HG03460 (cell line): ENCODE results near the gene SLC17A4.

Experiments used
- ATAC-seq: cut with Tn5 transposase; IDR thresholded peaks from one replicate; pipeline ENCODE4 v1.9.1; 2021; ENCODE audit not compliant: unreplicated experiment

SLC17A4 gene

DNA sequence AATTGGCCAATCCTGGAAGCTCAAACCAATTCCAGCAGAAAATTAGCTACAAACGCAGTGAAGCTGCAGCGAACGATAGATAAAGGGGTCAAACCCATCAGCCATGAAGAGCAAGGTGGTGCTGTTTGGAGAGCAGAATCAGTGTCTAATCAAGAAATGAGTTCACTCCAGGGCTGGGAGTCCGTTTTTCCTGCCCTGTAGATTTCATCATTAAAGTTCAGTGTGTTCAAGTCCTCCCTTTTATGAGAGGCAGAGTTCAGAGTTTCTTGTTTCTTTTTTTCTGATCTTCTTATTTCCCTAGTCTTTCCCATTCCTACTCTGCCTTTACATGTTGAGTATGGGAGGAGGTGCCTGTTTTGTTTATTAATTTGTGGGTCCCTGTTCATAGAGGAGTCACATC is 46.9 kb downstream of the SLC17A4 start:
- no peak for ATAC-seq

GRCh38 chr6:25804804-25805203 is 50.3 kb downstream of the SLC17A4 start:
- ATAC-seq, result no peak

DNA sequence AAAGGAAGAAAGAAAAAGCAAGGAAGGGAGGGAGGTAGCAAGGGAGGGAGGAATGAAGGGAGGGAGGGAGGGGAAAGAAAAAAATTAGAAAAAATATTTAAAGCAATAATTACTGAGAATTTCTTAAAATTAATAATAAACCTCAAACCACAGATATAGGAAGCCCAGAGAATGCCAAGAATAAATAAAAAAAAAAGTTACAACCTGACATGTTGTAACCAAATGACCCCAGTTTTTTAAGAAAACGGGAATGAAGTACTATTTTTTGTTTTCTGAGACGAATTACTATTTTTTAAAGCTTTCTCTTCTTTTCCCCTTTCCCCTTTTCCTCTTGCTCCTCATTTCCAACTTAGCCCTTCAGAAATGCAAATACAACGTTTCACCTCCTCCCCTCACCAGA is 60.7 kb downstream of the SLC17A4 start:
- no peak for ATAC-seq

DNA sequence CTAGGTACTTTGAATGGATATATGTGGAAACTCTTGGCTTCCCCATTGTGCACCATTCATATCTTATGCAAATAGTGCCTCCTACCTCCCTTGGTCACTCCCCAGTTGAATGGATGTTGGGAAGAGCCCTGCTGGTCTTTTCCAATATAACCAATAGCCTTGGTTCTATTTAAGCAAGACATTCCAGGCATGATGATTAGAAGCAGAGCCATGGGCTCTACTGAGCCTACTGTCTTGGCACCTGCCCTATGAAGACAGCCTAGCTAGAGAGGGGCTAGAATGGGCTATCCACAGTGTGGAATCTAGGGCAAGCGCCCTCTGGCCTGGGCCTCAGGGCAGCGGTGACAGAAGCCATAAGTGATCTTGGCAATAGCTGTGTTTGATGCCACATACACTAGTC is 61.7 kb downstream of the SLC17A4 start:
- ATAC-seq, result no peak

- ATAC-seq, result no peak
Measured at GRCh38 chr6:25821341-25821740, 66.8 kb downstream of the SLC17A4 start.

GRCh38 chr6:25829375-25829774 is 74.8 kb downstream of the SLC17A4 start:
- ATAC-seq, result no peak

DNA sequence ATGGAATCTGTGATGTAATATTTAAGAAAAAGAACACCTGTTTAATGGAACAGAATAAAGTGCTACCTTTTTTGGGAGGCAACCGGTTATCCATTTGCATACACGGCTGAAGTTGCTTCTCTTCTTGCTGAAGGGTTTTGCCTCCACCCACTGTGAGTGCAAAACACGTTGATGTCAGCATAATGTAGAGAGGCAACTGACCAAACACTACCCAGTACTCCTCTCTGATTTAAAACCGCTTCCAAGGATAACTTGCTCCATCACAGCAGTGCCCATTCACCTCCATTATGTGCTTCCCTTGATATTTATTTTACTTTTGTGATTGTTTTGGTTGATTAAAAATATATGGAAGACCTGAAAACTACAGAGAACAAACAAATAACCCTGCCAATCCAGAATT is 75.9 kb downstream of the SLC17A4 start:
- no peak for ATAC-seq
